NB4 (cell line): ENCODE results near the gene CFAP97D2.

ENCODE experiments used
- POLR2A ChIP-seq: IDR thresholded peaks from 2 replicates; pipeline ENCODE4 v1.6.1; 2011; ENCODE audit warnings: mild to moderate bottlenecking; ENCODE audit not compliant: insufficient read length; ENCODE audit errors: extremely low read depth
- TF ChIP-seq, protein P1 (sequence below): IDR thresholded peaks from one replicate; pipeline ENCODE4 v1.5.1; 2012; ENCODE audit warnings: low read depth, low read length

DNA sequence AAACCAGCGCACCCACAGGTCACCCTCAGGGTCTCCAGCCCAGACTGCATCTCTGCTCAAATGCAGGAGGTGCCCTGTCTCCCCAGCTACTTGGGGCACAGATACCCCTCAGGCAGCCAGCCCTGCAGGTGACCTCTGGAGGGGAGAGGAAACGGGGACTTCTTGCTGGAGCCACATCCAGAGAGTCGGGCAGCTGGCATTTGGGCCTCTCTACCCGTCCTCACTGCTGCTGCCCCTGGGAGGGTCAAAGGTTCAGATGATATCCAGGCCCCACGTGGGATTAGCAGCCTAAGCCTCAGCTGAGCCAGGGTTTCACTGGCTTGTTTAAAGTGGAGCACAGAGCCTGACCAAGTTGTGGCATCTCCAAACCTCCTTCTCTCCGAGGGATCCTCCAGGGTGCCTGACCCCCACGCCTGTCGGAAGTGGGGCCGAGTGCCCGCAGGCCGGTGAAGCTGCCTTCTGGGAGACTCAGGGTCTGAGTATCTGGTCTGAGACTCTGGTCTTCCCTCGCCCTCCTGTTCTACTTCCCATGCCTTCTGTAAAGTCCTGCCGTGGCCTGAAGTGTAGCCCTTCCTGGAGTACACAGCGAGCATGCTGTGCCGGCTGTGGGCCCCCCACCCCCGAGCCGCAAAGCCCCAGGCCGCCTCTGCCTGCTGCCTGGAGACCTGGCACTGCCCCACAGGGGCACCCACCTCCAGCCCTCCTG lies 48.8 kb upstream of the CFAP97D2 start:
- TF ChIP-seq, protein P1, sequence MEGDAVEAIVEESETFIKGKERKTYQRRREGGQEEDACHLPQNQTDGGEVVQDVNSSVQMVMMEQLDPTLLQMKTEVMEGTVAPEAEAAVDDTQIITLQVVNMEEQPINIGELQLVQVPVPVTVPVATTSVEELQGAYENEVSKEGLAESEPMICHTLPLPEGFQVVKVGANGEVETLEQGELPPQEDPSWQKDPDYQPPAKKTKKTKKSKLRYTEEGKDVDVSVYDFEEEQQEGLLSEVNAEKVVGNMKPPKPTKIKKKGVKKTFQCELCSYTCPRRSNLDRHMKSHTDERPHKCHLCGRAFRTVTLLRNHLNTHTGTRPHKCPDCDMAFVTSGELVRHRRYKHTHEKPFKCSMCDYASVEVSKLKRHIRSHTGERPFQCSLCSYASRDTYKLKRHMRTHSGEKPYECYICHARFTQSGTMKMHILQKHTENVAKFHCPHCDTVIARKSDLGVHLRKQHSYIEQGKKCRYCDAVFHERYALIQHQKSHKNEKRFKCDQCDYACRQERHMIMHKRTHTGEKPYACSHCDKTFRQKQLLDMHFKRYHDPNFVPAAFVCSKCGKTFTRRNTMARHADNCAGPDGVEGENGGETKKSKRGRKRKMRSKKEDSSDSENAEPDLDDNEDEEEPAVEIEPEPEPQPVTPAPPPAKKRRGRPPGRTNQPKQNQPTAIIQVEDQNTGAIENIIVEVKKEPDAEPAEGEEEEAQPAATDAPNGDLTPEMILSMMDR: no peak
- TF ChIP-seq POLR2A: no peak
